ENCODE measurements around the gene EPAS1.

Gene EPAS1

DNA sequence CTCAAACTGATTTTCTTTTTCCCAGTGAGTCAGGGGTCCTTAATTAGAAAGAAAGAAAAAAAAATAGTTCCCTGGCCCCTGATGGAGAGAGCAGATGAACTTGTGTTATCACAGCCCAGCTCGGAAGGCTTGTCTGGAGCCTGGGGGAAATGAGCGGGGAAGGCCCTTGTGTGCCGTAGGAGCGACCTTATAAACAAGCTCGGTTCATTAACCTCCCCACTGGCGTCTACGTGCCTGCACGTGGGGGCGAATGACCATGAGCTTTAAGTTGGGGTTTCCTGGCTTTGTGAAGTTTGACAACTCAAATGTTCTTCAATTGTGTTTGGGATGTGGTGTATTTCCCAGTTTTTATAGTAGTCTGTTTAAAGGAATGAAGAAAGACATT, 69.5 kb downstream of the EPAS1 start:
- no peak for DNase-seq

DNA sequence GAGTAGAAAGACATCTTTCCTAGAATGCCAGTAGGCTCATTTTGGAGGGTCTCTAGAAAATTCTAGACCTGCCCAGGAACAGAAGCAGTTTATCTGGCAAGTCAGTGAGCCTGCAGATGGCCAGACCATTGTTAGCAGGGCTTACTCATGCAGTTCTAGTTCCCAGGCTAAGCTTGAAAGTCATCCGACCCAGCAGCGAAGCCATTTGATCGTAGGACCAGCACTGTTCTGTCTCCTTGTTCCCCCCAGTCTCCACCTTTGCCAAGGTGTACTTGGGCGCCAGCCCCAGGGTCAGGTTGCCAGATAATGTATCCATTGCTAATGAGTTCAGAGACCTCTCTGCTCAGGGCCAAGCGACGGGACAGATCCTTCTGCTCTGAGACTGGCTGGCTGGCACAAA, 70.1 kb downstream of the EPAS1 start:
- DNase-seq = no peak

DNA sequence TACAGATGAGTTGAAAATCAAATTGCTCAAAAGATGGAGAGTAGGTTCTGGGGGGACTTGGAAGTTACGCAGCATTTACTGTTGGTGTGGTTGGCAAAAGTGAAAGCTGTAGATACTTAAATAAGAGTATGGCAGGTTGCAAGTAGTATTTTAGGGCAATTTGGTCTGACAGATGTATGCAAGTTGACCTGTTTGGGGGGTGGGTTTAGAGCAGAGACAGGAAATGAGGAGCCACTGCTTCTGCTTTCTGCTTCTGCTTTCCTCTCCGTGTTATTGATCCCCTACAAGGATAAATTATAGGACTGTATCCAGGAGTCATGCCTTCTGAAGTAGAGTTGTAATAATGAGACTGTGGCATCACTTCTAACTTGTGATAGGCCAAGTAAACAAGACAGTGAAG, 71.2 kb downstream of the EPAS1 start:
- no peak for DNase-seq

GRCh38 chr2:46369783-46370182, 72.6 kb downstream of the EPAS1 start:
- DNase-seq = no peak

GRCh38 chr2:46371854-46372253, 74.6 kb downstream of the EPAS1 start:
- DNase-seq = no peak

DNA sequence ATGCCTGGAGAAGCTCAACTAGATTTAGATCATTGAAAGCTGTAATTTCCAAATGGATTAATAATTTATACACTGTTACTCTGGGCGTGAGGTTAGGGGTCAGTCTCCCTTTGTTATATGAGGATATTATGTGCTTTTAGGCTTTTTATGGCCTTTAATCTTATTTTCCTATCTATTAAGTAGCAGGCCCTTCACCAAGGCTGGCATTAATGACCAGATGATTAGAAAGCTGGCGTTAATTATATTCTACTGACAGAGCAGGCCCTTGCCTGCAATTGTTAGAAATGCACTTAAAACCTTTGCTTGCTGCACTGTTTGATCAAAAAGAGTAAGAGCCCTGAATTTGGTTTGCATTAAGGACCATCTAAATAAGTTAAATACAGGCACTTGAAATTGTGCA, 75.3 kb downstream of the EPAS1 start:
- DNase-seq = no peak

DNA sequence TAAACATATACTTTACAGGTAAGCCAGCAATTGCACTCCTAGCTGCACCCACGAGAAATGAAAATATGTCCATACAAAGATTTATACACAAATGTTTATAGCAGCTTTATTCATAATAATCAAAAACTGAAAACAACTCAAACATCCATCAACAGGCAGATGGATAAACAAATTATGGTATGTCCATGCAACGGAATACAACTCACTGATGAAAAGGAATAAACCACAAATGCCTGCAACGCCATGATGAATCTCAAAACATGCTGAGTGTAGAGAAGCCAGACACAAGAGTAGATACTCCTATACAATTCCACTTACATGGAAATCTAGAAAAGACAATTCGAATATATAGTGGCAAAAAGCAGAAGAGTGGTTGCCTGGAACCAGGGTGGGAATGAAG, 76.0 kb downstream of the EPAS1 start:
- no peak for DNase-seq

GRCh38 chr2:46375566-46376125, 78.4 kb downstream of the EPAS1 start:
- no peak for DNase-seq

GRCh38 chr2:46376586-46376985, 79.4 kb downstream of the EPAS1 start:
- no peak for DNase-seq

DNA sequence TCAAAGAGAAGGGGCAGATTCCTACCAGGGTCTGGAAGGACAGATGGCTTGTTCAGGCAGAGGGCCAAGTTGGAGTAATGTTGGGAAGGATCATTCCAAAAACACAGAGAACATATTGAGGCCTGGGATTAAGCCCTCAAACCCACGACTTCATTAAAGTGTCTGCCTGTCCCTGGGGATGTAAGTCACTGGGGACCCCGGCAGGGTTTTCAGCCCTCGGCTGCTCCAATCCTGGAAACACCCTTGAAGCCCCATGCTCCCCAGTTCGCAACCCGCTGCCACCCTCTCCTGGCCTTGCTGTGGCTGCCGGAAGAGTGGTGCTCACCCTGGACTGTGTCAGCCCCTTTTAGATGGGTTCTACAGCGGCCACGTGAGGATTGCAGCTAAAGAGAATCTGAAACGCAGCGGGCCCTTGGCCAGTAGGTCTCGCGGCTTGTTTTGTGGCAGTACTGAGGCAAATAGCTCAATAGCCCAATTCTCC, 79.9 kb downstream of the EPAS1 start:
- DNase-seq = no peak

DNA sequence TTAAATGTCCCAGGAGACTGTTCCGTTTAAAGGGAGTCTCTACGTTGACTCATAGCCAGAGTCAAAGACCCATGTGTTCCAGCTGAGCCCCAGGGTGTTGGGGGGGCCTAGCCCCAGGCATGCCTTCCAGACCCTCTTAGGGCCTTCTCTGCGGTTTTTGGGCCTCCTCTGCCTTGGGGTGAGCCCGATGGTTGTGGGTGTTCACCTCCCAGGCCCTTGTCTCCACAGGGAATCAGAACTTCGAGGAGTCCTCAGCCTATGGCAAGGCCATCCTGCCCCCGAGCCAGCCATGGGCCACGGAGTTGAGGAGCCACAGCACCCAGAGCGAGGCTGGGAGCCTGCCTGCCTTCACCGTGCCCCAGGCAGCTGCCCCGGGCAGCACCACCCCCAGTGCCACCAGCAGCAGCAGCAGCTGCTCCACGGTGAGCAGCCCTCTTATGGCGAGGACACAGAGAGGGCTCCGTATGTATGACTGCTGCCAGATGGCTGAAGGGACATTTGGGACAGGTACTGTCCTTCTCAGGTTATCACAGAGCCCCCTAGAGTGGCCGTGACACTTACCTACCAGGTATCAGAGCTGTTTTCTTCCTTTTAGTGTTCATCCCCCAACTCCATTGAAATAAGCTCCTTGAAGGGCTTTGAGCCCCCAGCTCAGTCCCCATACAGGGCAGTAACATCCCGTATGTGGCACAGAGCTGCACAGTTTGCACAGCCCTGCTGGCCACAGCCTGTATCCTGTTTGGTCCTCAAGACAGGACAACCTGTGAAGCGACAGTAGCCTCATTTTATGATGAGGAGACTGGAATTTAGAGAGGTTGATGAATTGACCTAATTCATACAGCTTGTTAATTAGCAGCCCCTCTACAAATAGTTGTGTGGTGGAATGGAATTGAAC, 80.7 kb downstream of the EPAS1 start:
- no peak for DNase-seq

DNA sequence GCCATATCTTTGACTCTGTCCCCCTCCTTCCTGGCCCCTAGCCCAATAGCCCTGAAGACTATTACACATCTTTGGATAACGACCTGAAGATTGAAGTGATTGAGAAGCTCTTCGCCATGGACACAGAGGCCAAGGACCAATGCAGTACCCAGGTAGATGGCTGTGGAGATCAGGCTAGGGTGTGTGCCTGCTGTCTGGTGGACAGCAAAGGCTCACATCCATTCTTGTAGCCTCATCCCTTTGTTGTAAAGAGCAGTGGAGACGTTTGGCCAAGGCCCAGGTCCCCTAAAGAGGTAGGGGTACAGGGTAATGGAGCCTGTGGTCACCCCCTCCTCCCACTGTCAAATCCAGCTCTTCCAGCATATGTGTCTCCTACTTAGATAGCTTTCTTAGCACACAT, 81.4 kb downstream of the EPAS1 start:
- no peak for DNase-seq

- DNase-seq = no peak
Observed at GRCh38 chr2:46379213-46380037, 82.2 kb downstream of the EPAS1 start.

DNA sequence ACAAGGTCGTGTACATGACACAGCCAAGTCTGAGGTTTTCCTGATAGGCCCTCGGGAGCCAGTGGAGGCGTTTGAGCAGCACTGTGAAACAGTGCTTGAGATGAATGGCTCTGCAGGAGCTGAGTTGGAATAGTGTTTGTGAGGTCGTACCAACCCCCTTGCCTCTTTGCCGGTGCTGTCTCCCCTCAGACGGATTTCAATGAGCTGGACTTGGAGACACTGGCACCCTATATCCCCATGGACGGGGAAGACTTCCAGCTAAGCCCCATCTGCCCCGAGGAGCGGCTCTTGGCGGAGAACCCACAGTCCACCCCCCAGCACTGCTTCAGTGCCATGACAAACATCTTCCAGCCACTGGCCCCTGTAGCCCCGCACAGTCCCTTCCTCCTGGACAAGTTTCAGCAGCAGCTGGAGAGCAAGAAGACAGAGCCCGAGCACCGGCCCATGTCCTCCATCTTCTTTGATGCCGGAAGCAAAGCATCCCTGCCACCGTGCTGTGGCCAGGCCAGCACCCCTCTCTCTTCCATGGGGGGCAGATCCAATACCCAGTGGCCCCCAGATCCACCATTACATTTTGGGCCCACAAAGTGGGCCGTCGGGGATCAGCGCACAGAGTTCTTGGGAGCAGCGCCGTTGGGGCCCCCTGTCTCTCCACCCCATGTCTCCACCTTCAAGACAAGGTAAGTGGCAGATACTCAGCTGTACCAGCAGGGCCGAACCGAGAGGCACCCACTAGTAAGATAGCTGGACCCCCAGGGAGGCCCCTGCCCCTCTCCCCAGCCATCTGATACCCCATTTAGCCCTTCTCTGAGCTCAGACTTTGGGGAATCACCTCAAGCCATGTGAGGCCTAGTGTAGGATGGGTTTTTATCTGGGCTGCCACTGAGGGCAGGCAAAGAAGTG, 83.1 kb downstream of the EPAS1 start:
- no peak for DNase-seq

GRCh38 chr2:46381263-46381849, 84.1 kb downstream of the EPAS1 start:
- no peak for DNase-seq

GRCh38 chr2:46381871-46382270, 84.7 kb downstream of the EPAS1 start:
- DNase-seq = no peak

DNA sequence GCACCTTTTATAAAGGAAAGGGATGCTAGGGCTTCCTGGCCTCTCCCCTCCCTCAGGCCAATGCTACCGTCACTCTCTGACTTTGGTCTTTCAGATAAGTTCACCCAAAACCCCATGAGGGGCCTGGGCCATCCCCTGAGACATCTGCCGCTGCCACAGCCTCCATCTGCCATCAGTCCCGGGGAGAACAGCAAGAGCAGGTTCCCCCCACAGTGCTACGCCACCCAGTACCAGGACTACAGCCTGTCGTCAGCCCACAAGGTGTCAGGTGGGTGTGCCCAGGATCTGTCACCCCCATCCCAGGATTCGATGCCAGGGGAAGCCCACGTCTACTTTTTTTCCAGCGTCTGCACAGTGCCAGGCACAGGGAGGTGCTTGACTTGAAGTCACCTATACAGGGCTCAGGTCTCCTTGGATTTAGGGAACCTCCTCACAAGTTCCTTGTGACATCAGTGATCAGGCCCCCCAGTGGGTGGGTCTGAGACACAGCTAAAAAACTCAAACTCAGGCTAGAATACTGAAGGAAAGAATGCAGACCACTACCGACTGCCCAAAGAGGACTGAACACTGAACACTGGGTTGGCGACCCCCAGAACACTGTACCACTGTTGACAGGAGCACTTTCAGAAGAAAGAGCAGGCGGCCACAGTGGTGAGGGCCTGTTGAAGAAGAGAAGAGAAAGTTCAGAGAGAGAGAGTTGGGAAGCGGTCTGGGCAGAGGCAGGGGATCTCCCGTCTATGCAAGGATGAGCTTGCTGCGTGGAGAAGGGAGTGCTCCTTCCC, 85.3 kb downstream of the EPAS1 start:
- no peak for DNase-seq

- no peak for DNase-seq
Observed at GRCh38 chr2:46383113-46383395, 85.8 kb downstream of the EPAS1 start.

GRCh38 chr2:46383784-46384456, 86.7 kb downstream of the EPAS1 start:
- no peak for DNase-seq

DNA sequence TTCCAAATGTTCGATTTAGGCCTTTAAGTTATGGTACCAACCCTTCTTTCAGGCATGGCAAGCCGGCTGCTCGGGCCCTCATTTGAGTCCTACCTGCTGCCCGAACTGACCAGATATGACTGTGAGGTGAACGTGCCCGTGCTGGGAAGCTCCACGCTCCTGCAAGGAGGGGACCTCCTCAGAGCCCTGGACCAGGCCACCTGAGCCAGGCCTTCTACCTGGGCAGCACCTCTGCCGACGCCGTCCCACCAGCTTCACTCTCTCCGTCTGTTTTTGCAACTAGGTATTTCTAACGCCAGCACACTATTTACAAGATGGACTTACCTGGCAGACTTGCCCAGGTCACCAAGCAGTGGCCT, 87.2 kb downstream of the EPAS1 start:
- DNase-seq = no peak
